ENCODE measurements around the gene CTRB1.

The CTRB1 gene

DNA sequence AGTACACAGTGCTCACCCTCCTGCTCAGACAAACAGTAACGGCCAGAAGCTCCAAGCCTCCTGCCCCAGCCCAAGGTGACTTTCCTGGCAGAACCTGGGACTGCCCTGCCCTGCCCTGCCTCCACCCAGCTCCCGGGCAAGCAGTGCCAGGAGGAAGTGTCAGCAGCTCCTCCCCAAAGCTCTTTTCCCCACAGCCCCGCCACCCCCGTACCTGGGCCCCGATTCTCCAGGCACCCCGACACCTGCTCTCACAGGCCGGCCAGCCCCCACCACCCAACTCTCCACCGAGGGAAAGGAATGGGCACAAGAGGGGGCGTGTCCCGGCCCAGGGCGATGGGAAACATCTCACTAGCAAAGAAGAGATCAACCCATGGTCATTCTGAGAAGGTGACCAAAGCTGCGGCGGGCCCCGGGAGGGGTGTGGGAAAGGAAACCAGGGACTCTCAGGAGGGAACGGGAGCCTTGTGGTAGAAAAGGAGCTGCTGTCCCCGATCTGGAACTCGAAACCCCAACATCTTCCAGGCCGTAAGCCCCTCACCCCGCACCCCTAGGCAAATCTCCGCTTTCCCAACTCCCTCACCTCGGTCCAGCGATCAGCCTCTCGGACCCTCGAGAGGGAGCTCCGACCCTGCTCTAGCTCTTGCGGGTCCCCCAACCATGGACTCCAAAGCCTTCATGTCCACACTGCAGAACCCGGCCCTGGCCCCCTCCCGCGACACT, 31.5 kb downstream of the CTRB1 start:
- peaks cover 89% of the 10 kb centered on the region for H3K79me2 ChIP-seq (ENCODE audit: control insufficient read depth, insufficient read depth, low read length, unreplicated experiment)
- no peaks in the 10 kb centered on the region for H3K36me3 ChIP-seq (ENCODE audit: insufficient read depth, low read length)
- H3K4me3 ChIP-seq (ENCODE audit: low read depth, low read length): peak overlapping the region; percentile 89
- H2AFZ ChIP-seq (ENCODE audit: low read length, unreplicated experiment): no peak overlapping the region
- no peaks in the 10 kb centered on the region for H3K27me3 ChIP-seq (ENCODE audit: insufficient read depth, low read length)
- peaks cover 78% of the 10 kb centered on the region for H3K4me1 ChIP-seq (ENCODE audit: control insufficient read depth, insufficient read depth, low read length, unreplicated experiment)
- H3K27ac ChIP-seq (ENCODE audit: low read depth, low read length): peak overlapping the region; percentile 98

- peaks cover 92% of the 10 kb centered on the region for H3K79me2 ChIP-seq (ENCODE audit: control insufficient read depth, insufficient read depth, low read length, unreplicated experiment)
- no peaks in the 10 kb centered on the region for H3K27me3 ChIP-seq (ENCODE audit: insufficient read depth, low read length)
- H3K4me3 ChIP-seq (ENCODE audit: low read depth, low read length): peak overlapping the region; percentile 89
- H2AFZ ChIP-seq (ENCODE audit: low read length, unreplicated experiment): no peak overlapping the region
- H3K36me3 ChIP-seq (ENCODE audit: insufficient read depth, low read length): no peaks in the 10 kb centered on the region
- peaks cover 81% of the 10 kb centered on the region for H3K4me1 ChIP-seq (ENCODE audit: control insufficient read depth, insufficient read depth, low read length, unreplicated experiment)
- H3K27ac ChIP-seq (ENCODE audit: low read depth, low read length): peak overlapping the region; percentile 98
Measured at GRCh38 chr16:75250809-75251279, 32.1 kb downstream of the CTRB1 start.

DNA sequence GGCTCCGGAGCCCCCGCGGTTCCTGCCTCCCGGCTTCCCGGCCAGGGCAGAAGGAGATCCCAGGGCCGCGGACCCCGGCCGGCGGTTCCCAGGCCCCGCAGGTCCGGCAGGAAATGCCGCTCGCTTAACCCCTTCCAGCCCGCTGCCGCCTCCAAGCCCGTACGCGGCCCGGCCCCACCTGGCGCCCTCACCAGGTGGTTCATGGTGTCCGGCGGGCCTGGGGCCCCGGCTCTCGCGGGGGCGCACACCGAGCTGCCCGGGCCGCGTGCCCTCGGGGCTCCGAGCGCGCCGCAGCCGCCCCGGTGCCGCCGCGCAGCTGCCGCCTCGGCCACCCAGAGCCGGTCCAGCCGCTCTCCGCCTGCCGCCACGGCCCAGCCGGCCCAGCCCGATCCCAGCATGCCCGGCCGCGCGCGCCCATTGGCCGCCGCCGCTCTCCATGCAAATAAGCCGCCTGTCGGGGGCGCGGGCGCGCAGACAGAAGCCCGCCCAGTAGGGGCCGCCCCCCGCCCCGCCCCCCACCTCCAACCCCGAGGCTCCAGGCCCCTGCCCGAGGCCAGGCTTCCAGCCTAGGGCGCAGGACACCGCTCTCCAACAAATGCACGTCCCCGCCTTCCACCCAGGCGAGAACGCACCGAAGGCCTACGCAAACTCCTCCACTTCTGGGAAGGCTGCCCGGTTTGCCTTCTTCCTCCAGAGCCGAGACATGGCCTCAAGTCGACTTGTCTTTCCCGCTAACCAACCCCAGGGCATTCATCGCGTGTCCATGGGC, 32.7 kb downstream of the CTRB1 start, which contains the start of gene BCAR1:
BCAR1 (minus strand) TSS at position 345 of the 769 bp plus-strand sequence; CDS start at position 203, 142 bp downstream.
- Histone ChIP-seq H3K27ac (ENCODE audit: low read depth, low read length) (peak within 1 kb of the TSS; percentile 98), H3K27me3 (ENCODE audit: insufficient read depth, low read length) (no peaks in the 10 kb centered on the region), H2AFZ (ENCODE audit: low read length, unreplicated experiment) (no peak within 1 kb of the TSS), H3K4me3 (ENCODE audit: low read depth, low read length) (peak within 1 kb of the TSS; percentile 89), H3K79me2 (ENCODE audit: control insufficient read depth, insufficient read depth, low read length, unreplicated experiment) (peaks cover 92% of the 10 kb centered on the region), H3K36me3 (ENCODE audit: insufficient read depth, low read length) (no peaks in the 10 kb centered on the region), H3K4me1 (ENCODE audit: control insufficient read depth, insufficient read depth, low read length, unreplicated experiment) (peaks cover 81% of the 10 kb centered on the region)

DNA sequence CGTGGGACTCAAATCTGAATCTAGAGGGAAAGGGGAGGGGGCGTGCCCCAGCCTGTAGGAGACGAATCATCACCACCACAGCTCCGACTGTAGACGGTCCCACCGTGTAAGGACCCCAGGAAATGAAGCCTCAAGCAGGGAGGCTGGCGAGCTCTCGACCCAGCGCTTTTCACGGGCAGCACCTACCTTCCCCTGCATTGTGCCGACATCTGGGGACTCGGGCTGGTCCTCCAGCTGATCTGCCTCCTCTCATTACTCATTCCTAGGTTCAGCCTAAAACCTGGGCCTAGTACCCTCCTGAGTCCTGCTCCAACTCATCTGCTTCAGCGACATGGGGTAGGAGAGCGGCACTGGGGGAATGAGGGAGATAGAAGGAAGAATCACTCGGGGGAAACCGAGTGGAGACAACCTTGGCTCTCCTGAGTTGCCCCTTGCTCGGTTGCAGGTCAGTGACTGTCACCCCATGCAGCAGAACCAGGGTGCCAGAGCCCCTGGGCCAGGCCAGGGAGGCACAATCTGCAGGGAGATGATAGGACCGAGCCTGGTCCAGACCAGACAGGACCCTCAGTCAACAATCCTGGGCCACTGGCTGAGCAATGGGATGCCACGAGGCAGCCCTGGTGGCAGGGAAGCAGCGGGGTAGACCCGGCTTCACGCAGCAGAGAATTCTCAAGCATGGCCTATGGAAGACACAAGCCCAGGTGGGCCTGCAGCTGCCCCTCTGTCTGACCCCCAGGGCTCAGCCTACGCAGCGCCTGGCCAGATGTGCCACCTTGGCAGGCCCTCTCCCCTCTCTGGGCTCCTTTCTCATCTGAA, 33.5 kb downstream of the CTRB1 start:
- H3K4me3 ChIP-seq (ENCODE audit: low read depth, low read length): peak overlapping the region; percentile 67
- H3K27ac ChIP-seq (ENCODE audit: low read depth, low read length): peak overlapping the region; percentile 74
- H3K4me1 ChIP-seq (ENCODE audit: control insufficient read depth, insufficient read depth, low read length, unreplicated experiment): peaks cover 81% of the 10 kb centered on the region
- H3K36me3 ChIP-seq (ENCODE audit: insufficient read depth, low read length): no peaks in the 10 kb centered on the region
- H3K79me2 ChIP-seq (ENCODE audit: control insufficient read depth, insufficient read depth, low read length, unreplicated experiment): peaks cover 92% of the 10 kb centered on the region
- H3K27me3 ChIP-seq (ENCODE audit: insufficient read depth, low read length): no peaks in the 10 kb centered on the region
- H2AFZ ChIP-seq (ENCODE audit: low read length, unreplicated experiment): no peak overlapping the region

GRCh38 chr16:75252946-75253911, 34.4 kb downstream of the CTRB1 start:
- Histone ChIP-seq H3K79me2 (ENCODE audit: control insufficient read depth, insufficient read depth, low read length, unreplicated experiment) (peaks cover 92% of the 10 kb centered on the region), H3K27ac (ENCODE audit: low read depth, low read length) (peak overlapping the region; percentile 74), H3K4me3 (ENCODE audit: low read depth, low read length) (peak overlapping the region; percentile 48)

DNA sequence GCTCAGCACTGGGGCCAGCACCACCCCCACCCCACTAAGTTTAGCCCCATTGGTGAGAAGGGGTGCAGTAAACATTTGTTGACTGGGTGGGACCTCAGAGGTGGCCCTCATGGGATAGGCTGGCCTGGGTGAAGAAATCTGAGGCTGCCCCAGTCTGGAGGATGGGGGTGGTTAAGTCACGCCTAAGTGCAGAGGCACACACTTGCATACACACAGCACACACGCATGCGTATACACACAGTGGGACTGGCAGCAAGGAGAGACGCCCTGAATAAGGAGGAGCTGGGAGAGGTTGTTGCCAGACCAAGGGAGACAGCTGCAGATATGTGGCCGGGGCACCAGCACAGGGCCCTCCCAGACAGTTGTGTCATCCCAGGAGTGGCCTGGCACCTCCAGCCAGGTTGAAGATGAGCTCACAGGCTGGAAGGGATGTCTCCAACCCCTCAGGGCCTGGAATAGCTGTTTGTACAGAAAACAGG, 35.6 kb downstream of the CTRB1 start:
- Histone ChIP-seq H2AFZ (ENCODE audit: low read length, unreplicated experiment) (no peak overlapping the region), H3K27ac (ENCODE audit: low read depth, low read length) (peak overlapping the region; percentile 74), H3K4me3 (ENCODE audit: low read depth, low read length) (peak overlapping the region; percentile 48; the same call in 1 of the 2 replicates), H3K4me1 (ENCODE audit: control insufficient read depth, insufficient read depth, low read length, unreplicated experiment) (peaks cover 77% of the 10 kb centered on the region), H3K27me3 (ENCODE audit: insufficient read depth, low read length) (no peaks in the 10 kb centered on the region), H3K79me2 (ENCODE audit: control insufficient read depth, insufficient read depth, low read length, unreplicated experiment) (peaks cover 92% of the 10 kb centered on the region), H3K36me3 (ENCODE audit: insufficient read depth, low read length) (no peaks in the 10 kb centered on the region)

More at GRCh38 chr16:75252946-75253911, 34.4 kb downstream of the CTRB1 start:
- H3K27me3 ChIP-seq (ENCODE audit: insufficient read depth, low read length): no peaks in the 10 kb centered on the region
- no peak overlapping the region for H2AFZ ChIP-seq (ENCODE audit: low read length, unreplicated experiment)
- peaks cover 80% of the 10 kb centered on the region for H3K4me1 ChIP-seq (ENCODE audit: control insufficient read depth, insufficient read depth, low read length, unreplicated experiment)
- H3K36me3 ChIP-seq (ENCODE audit: insufficient read depth, low read length): no peaks in the 10 kb centered on the region

DNA sequence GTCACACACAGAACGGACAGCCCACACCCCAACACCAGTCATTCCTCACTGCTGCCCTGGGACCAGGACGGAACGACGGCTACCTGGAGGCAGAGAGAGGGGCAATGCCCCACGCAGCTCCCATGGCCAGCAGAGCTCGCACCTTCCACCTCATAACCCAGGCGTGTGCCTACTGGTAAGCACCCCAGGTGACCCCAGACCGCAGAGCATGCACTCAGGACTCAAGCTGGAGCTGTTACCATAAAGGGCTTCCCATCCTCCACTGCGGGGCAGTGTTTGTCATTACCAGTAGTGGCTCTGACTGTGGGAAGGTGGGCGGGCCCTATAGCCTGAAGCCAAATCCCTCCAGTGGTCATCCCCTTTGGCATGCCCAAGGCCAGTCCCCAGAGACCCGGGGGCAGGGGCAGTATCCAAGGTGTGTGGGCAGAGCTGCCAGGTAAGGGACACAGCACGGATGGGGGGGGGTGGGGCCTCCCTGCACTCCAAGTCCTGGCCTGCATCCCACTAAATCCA, 37.3 kb downstream of the CTRB1 start:
- Histone ChIP-seq H3K27me3 (ENCODE audit: insufficient read depth, low read length) (no peaks in the 10 kb centered on the region), H3K36me3 (ENCODE audit: insufficient read depth, low read length) (no peaks in the 10 kb centered on the region), H3K79me2 (ENCODE audit: control insufficient read depth, insufficient read depth, low read length, unreplicated experiment) (peaks cover 90% of the 10 kb centered on the region), H3K4me1 (ENCODE audit: control insufficient read depth, insufficient read depth, low read length, unreplicated experiment) (peaks cover 70% of the 10 kb centered on the region), H3K27ac (ENCODE audit: low read depth, low read length) (peak overlapping the region; percentile 62), H3K4me3 (ENCODE audit: low read depth, low read length) (no peak overlapping the region), H2AFZ (ENCODE audit: low read length, unreplicated experiment) (no peak overlapping the region)

GRCh38 chr16:75256696-75257343, 38.0 kb downstream of the CTRB1 start:
- peaks cover 94% of the 10 kb centered on the region for H3K79me2 ChIP-seq (ENCODE audit: control insufficient read depth, insufficient read depth, low read length, unreplicated experiment)
- H3K27me3 ChIP-seq (ENCODE audit: insufficient read depth, low read length): no peaks in the 10 kb centered on the region
- H2AFZ ChIP-seq (ENCODE audit: low read length, unreplicated experiment): no peak overlapping the region
- H3K27ac ChIP-seq (ENCODE audit: low read depth, low read length): peak overlapping the region; percentile 62
- H3K4me3 ChIP-seq (ENCODE audit: low read depth, low read length): no peak overlapping the region
- no peaks in the 10 kb centered on the region for H3K36me3 ChIP-seq (ENCODE audit: insufficient read depth, low read length)
- peaks cover 70% of the 10 kb centered on the region for H3K4me1 ChIP-seq (ENCODE audit: control insufficient read depth, insufficient read depth, low read length, unreplicated experiment)

Measured in ACC112 (cell line).